HG03139 (cell line): ENCODE measurements around the gene LGALS3BP.

ENCODE experiments used
- ATAC-seq: cut with Tn5 transposase; IDR thresholded peaks from one replicate; pipeline ENCODE4 v1.9.1; 2021; ENCODE audit not compliant: unreplicated experiment

Gene LGALS3BP

DNA sequence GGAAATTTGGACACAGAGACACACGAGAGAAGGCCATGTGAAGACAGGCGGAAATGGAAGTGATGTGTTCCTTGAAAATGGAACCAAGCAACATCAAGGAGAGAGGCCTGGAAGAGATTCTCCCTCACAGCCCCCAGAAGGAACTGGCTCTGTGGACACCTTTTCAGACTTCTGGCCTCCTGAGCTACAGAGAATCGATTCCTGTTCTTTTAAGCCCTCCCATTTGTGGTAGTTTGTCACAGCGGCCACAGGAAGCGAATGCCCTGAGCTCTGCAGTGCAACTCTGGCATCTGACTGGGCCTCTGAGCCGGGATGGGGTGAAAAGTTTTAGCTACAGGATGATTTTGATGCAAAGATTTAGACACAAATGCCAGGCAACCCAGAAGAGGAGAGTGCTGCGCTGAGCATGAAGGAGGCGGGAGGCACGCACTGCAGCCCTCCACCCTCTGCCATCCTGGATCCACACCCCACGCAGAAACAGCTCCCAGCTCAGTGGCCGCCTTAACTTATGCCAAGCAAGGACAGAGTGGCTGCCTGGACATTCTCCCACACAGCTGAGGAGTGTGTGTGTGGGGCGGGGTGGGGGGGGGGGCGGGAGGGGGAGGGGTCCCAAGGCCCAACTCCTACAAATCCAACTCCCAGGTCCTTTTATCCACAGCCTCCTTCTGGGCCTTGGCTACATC lies 56.8 kb downstream of the LGALS3BP start:
- no peak for ATAC-seq

DNA sequence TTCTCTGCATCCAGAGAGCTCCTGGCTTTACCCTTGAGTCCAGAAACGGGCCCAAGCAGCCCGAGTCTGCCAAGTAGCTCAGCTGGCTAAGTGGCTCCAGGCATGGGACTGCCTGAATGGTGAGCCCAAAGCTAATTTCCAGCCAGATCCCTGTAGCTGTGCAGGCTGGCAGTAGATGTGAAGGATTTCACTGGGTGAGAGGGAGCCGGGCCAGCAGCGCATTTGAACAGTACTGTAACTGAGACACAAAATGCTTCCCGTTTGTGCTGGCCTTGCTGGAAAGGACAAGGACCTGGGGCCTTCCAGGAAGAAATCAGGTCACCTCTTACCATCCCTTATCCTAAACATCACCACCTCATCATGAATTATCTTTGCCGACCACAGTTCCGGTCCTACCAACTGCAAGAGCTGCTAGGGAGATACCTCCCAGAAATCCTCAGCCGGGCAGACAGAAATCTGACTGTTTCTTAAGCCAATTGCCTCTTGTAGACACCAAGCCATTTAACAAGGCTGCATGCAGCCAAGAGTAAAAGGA lies 58.2 kb downstream of the LGALS3BP start:
- no peak for ATAC-seq
